ENCODE measurements around the gene CELSR3.

The CELSR3 gene

GRCh38 chr3:48633256-48633655, 29.4 kb downstream of the CELSR3 start:
- no peak for DNase-seq (ENCODE audit: low read depth in 3 of 3)

GRCh38 chr3:48631516-48632448, 30.9 kb downstream of the CELSR3 start:
- DNase-seq (ENCODE audit: low read depth in 3 of 3): no peak

GRCh38 chr3:48630833-48631232, 31.9 kb downstream of the CELSR3 start:
- DNase-seq (ENCODE audit: low read depth in 3 of 3): no peak

- DNase-seq (ENCODE audit: low read depth in 3 of 3): no peak
Measured at GRCh38 chr3:48630407-48630806, 32.3 kb downstream of the CELSR3 start.

- DNase-seq (ENCODE audit: low read depth in 3 of 3): no peak
Measured at GRCh38 chr3:48629894-48630293, 32.8 kb downstream of the CELSR3 start.

- no peak for DNase-seq (ENCODE audit: low read depth in 3 of 3)
Measured at GRCh38 chr3:48628277-48629017, 34.2 kb downstream of the CELSR3 start.

- no peak for DNase-seq (ENCODE audit: low read depth in 3 of 3)
Measured at GRCh38 chr3:48625600-48625999, 37.1 kb downstream of the CELSR3 start.

- DNase-seq (ENCODE audit: low read depth in 3 of 3): no peak
Measured at GRCh38 chr3:48624767-48625166, 37.9 kb downstream of the CELSR3 start.

GRCh38 chr3:48623851-48624547, 38.7 kb downstream of the CELSR3 start:
- no peak for DNase-seq (ENCODE audit: low read depth in 3 of 3)

GRCh38 chr3:48621461-48621869, 41.2 kb downstream of the CELSR3 start, which contains the start of gene TMEM89:
Gene TMEM89 (minus strand): TSS chr3:48621769. CDS start chr3:48621756, 13 bp downstream.
- no peak for DNase-seq (ENCODE audit: low read depth in 3 of 3)

- DNase-seq (ENCODE audit: low read depth in 3 of 3): no peak
Measured at GRCh38 chr3:48619541-48620524, 42.9 kb downstream of the CELSR3 start.

- no peak for DNase-seq (ENCODE audit: low read depth in 3 of 3)
Measured at GRCh38 chr3:48617559-48617958, 45.1 kb downstream of the CELSR3 start.

GRCh38 chr3:48614044-48614443, 48.6 kb downstream of the CELSR3 start:
- DNase-seq (ENCODE audit: low read depth in 3 of 3): no peak

- no peak for DNase-seq (ENCODE audit: low read depth in 3 of 3)
Measured at GRCh38 chr3:48612309-48612708, 50.4 kb downstream of the CELSR3 start.

- peak; percentile 85 to 87 (median 85) for DNase-seq (ENCODE audit: low read depth in 3 of 3)
Measured at GRCh38 chr3:48609088-48610005, 53.3 kb downstream of the CELSR3 start, which contains the start of gene UQCRC1. Gene UQCRC1 (minus strand): TSS chr3:48609646. CDS start chr3:48609620, 26 bp downstream.

- peak in 1 of 3 donors; percentile 13 for DNase-seq (ENCODE audit: low read depth in 3 of 3)
Measured at GRCh38 chr3:48607519-48607918, 55.2 kb downstream of the CELSR3 start.

- DNase-seq (ENCODE audit: low read depth in 3 of 3): no peak
Measured at GRCh38 chr3:48601622-48601994, 61.1 kb downstream of the CELSR3 start.

- no peak for DNase-seq (ENCODE audit: low read depth in 3 of 3)
Measured at GRCh38 chr3:48600711-48601621, 61.7 kb downstream of the CELSR3 start.

All from stimulated activated CD4-positive, alpha-beta T cell treated with anti-CD3 and anti-CD28 coated beads, TNF-alpha, amount 100 ng/mL, for 48 hours (primary cell).